Stomach (tissue), 4 donors: ENCODE measurements around the gene RIMBP2.

ENCODE experiments used
- EP300 ChIP-seq: sonication (generic); formaldehyde crosslinking; IDR thresholded peaks from one replicate; pipeline ENCODE4 v1.6.1; 2017; ENCODE audit warnings: antibody characterized with exemption
- POLR2A ChIP-seq, 4 donors: fragments of 450-650 bp; IDR thresholded peaks; one replicate each; pipeline ENCODE4 v1.6.1; 2016; ENCODE audit warnings: antibody characterized with exemption in 4 of 4, control low read depth in 2 of 4, mild to moderate bottlenecking in 1 of 4, moderate library complexity in 1 of 4
- TF ChIP-seq, protein P1 (sequence below), 7 experiments: fragments of 450-650 bp in 4 of 7; fragments of 200-600 bp in 3 of 7; sonication (generic) in 3 of 7; IDR thresholded peaks; one replicate each; pipeline ENCODE4 v1.5.1; 2016 to 2019; ENCODE audit warnings: antibody characterized with exemption in 7 of 7, control low read depth in 2 of 7, mild to moderate bottlenecking in 1 of 7

DNA sequence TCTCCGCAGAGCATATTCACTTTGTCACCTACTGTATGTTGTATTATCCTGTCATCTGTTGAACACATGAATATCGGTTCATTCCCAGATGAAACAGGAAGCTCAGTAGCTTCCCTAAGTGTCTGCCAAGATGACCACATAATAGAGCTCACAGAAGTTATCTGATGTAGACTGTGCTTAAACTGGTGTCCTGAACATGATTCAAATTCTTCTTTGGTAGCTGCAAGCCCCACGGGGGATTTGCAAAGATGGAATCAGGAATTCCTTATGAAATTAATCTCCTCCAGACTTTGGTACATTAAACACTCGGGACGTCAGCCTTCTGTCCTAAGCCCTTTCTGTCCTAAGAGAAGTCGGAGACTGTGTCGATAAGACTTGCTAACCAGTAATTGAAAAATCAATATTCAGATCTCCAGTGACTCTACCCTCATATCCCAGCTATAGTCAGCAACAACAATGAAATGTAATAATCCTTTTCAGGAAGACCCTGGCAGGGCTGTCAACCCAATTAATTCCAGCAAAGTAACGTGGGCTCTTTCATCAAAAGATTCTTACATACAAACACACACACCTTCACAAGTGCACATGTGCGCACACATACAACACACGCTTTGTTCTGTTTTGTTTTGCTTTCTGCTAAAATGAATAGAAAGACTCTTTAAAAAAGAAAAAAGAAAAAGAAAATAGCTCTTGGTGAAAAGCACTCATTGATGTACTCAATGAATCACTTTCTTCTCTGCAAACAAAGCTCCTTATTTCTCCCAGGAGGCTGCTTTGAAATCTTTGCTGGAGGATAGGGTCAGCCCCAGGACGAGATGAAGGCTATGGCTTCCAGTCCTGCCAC lies 127.2 kb downstream of the RIMBP2 start:
- TF ChIP-seq, protein P1, sequence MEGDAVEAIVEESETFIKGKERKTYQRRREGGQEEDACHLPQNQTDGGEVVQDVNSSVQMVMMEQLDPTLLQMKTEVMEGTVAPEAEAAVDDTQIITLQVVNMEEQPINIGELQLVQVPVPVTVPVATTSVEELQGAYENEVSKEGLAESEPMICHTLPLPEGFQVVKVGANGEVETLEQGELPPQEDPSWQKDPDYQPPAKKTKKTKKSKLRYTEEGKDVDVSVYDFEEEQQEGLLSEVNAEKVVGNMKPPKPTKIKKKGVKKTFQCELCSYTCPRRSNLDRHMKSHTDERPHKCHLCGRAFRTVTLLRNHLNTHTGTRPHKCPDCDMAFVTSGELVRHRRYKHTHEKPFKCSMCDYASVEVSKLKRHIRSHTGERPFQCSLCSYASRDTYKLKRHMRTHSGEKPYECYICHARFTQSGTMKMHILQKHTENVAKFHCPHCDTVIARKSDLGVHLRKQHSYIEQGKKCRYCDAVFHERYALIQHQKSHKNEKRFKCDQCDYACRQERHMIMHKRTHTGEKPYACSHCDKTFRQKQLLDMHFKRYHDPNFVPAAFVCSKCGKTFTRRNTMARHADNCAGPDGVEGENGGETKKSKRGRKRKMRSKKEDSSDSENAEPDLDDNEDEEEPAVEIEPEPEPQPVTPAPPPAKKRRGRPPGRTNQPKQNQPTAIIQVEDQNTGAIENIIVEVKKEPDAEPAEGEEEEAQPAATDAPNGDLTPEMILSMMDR (IDR thresholded peaks at IDR 0.05) = no peak
- no peak for TF ChIP-seq POLR2A (IDR thresholded peaks at IDR 0.05)
- no peak for TF ChIP-seq EP300
